ENCODE results near the gene TMEM178B. TPM values are rescaled to one million over a fixed set of nuclear protein-coding genes. Genes with fewer than 3 reads are reported as not detected.
"Not testable (repeated sequence)": the region's sequence is repeated elsewhere in the genome, so short reads cannot be mapped to it uniquely, and the experiment has no call there.

TMEM178B gene
- total and polyA plus RNA-seq, 2 donors (not counting 1 experiment from before 2014, with no cell fraction given), result 0.28 to 0.96 TPM

- Histone ChIP-seq H3K4me3 (ENCODE audit: control extremely low read depth in 1 of 5, extremely low read depth in 1 of 5, insufficient read depth in 1 of 5, low read depth in 2 of 5, low read length in 4 of 5) (no peak overlapping the region), H3K4me2 (replicated peaks; ENCODE audit: low read depth, low read length, poor library complexity, severe bottlenecking) (no peak overlapping the region), H4K20me1 (ENCODE audit: control insufficient read depth, insufficient read depth, low read length, poor library complexity, severe bottlenecking) (no peaks in the 10 kb centered on the region), H3K79me2 (ENCODE audit: control insufficient read depth, insufficient read depth, low read length) (no peaks in the 10 kb centered on the region), H3K27me3 (replicated peaks in 1 of 4; ENCODE audit: control extremely low read depth in 1 of 4, control insufficient read depth in 3 of 4, insufficient read depth in 4 of 4, low read length in 3 of 4) (peaks cover 0 to 15% (median 4%) of the 10 kb centered on the region in 4 experiments), H3K36me3 (replicated peaks in 1 of 2; ENCODE audit: control extremely low read depth in 1 of 2, control insufficient read depth in 1 of 2, extremely low read depth in 1 of 2, insufficient read depth in 2 of 2, low read length in 1 of 2) (no peaks in the 10 kb centered on the region), H3K4me1 (ENCODE audit: control insufficient read depth in 2 of 2, insufficient read depth in 2 of 2, low read length in 2 of 2) (no peaks in the 10 kb centered on the region), H3K27ac (ENCODE audit: low read length in 2 of 2) (no peak overlapping the region), H3K9me3 (ENCODE audit: control extremely low read depth in 1 of 3, control insufficient read depth in 2 of 3, insufficient read depth in 1 of 3, low read length in 2 of 3) (peaks cover 0 to 15% (median 4%) of the 10 kb centered on the region in 3 donors), H2AFZ (ENCODE audit: insufficient read depth, low read depth, low read length, poor library complexity, severe bottlenecking) (no peak overlapping the region), H3K9ac (ENCODE audit: low read length) (no peak overlapping the region)
- Mint-ChIP-seq H3K4me3 (no peak overlapping the region), H3K9me3 (ENCODE audit: insufficient read depth) (peaks cover 2% of the 10 kb centered on the region), H3K27ac (no peak overlapping the region), H3K27me3 (peaks cover 26% of the 10 kb centered on the region), H3K4me1 (no peaks in the 10 kb centered on the region)
- DNase-seq, result no peak
- TF ChIP-seq CTCF (IDR thresholded peaks at IDR 0.05), result no peak
- TF ChIP-seq EZH2 (IDR thresholded peaks at IDR 0.05; ENCODE audit: borderline replicate concordance, insufficient read depth, low read depth, low read length, poor library complexity, severe bottlenecking), result no peak
- CTCF ChIA-PET, result no interaction called here
- intact Hi-C loops (cut with micrococcal nuclease), result no loop called here
- WGBS (ENCODE audit: insufficient coverage), result 100% methylated on average over 2 of the region's 3 CpGs
- ATAC-seq (ENCODE audit: low read depth), result no peak
- POLR2A ChIA-PET, result no interaction called here
Observed at GRCh38 chr7:141057788-141058187, 16.1 kb upstream of the TMEM178B start.

GRCh38 chr7:141067856-141068255 lies 6.0 kb upstream of the TMEM178B start:
- WGBS (ENCODE audit: insufficient coverage), result 92% methylated on average over 4 of the region's 16 CpGs
- H2AFZ ChIP-seq (ENCODE audit: insufficient read depth, low read depth, low read length, poor library complexity, severe bottlenecking); H3K4me3 ChIP-seq (ENCODE audit: control extremely low read depth in 1 of 5, extremely low read depth in 1 of 5, insufficient read depth in 1 of 5, low read depth in 2 of 5, low read length in 4 of 5); H4K20me1 ChIP-seq (ENCODE audit: control insufficient read depth, insufficient read depth, low read length, poor library complexity, severe bottlenecking); POLR2A ChIA-PET; H3K27ac Mint-ChIP-seq; CTCF ChIA-PET; H3K4me3 Mint-ChIP-seq; H3K9me3 Mint-ChIP-seq (ENCODE audit: insufficient read depth); H3K79me2 ChIP-seq (ENCODE audit: control insufficient read depth, insufficient read depth, low read length); H3K36me3 ChIP-seq (replicated peaks in 1 of 2; ENCODE audit: control extremely low read depth in 1 of 2, control insufficient read depth in 1 of 2, extremely low read depth in 1 of 2, insufficient read depth in 2 of 2, low read length in 1 of 2); H3K9me3 ChIP-seq (ENCODE audit: control extremely low read depth in 1 of 3, control insufficient read depth in 2 of 3, insufficient read depth in 1 of 3, low read length in 2 of 3); intact Hi-C loops (cut with micrococcal nuclease); ATAC-seq (ENCODE audit: low read depth); H3K9ac ChIP-seq (ENCODE audit: low read length); DNase-seq; H3K4me2 ChIP-seq (replicated peaks; ENCODE audit: low read depth, low read length, poor library complexity, severe bottlenecking); H3K27ac ChIP-seq (ENCODE audit: low read length in 2 of 2): not testable (repeated sequence)
- Histone ChIP-seq H3K27me3 (replicated peaks in 1 of 4; ENCODE audit: control extremely low read depth in 1 of 4, control insufficient read depth in 3 of 4, insufficient read depth in 4 of 4, low read length in 3 of 4) (peaks cover 0 to 33% (median 16%) of the 10 kb centered on the region in 4 experiments), H3K4me1 (ENCODE audit: control insufficient read depth in 2 of 2, insufficient read depth in 2 of 2, low read length in 2 of 2) (peaks cover 19% of the 10 kb centered on the region in 2 donors)
- H3K27me3 Mint-ChIP-seq, result peaks cover 41% of the 10 kb centered on the region
- H3K4me1 Mint-ChIP-seq, result peaks cover 19% of the 10 kb centered on the region

All from B cell (primary cell).